Loucy (cell line): ENCODE measurements around the gene MGAT1.

Source experiments
- H2AFZ ChIP-seq: fragments of 200-600 bp; sonication (generic); 2 replicates; pipeline ENCODE4 v1.6.0; 2016; ENCODE audit warnings: antibody characterized with exemption, mild to moderate bottlenecking, low read length, moderate library complexity
- H3F3A ChIP-seq: fragments of 200-600 bp; 2 replicates; pipeline ENCODE4 v1.6.0; 2016; ENCODE audit warnings: antibody characterized with exemption, low read depth, mild to moderate bottlenecking
- H3K27me3 ChIP-seq: fragments of 200-600 bp; sonication (generic); 2 replicates; pipeline ENCODE4 v1.6.1; 2014; ENCODE audit warnings: low read length, mild to moderate bottlenecking; ENCODE audit not compliant: insufficient read depth, poor library complexity, severe bottlenecking
- H3K36me3 ChIP-seq: fragments of 200-600 bp; sonication (generic); 2 replicates; pipeline ENCODE4 v1.6.1; 2016; ENCODE audit warnings: low read length; ENCODE audit not compliant: insufficient read depth
- H3K4me1 ChIP-seq: fragments of 200-600 bp; sonication (generic); 2 replicates; pipeline ENCODE4 v1.5.1; 2014; ENCODE audit warnings: low read length, mild to moderate bottlenecking; ENCODE audit not compliant: insufficient read depth, poor library complexity, severe bottlenecking
- H3K4me2 ChIP-seq: fragments of 200-600 bp; sonication (generic); 2 replicates; pipeline ENCODE4 v1.6.0; 2014; ENCODE audit warnings: antibody characterized with exemption, low read length, low read depth, mild to moderate bottlenecking; ENCODE audit not compliant: poor library complexity, severe bottlenecking
- H3K4me3 ChIP-seq: fragments of 200-600 bp; sonication (generic); 2 replicates; pipeline ENCODE4 v1.5.1; 2014; ENCODE audit warnings: low read length, mild to moderate bottlenecking, mixed read lengths; ENCODE audit not compliant: poor library complexity, severe bottlenecking
- H3K79me2 ChIP-seq: fragments of 200-600 bp; sonication (generic); 2 replicates; pipeline ENCODE4 v1.6.1; 2014; ENCODE audit warnings: low read length; ENCODE audit not compliant: insufficient read depth
- H3K9ac ChIP-seq: fragments of 200-600 bp; sonication (generic); 2 replicates; pipeline ENCODE4 v1.6.0; 2014; ENCODE audit warnings: mild to moderate bottlenecking, low read depth, low read length, moderate library complexity; ENCODE audit not compliant: poor library complexity, severe bottlenecking
- H3K9me2 ChIP-seq: fragments of 200-600 bp; sonication (generic); replicated peaks from 2 replicates; pipeline ENCODE4 v1.6.1; 2016; ENCODE audit warnings: low read depth, low read length, mixed read lengths
- H3K9me3 ChIP-seq: fragments of 200-600 bp; sonication (generic); 2 replicates; pipeline ENCODE4 v1.6.1; 2014; ENCODE audit warnings: mild to moderate bottlenecking, antibody characterized with exemption, low read length, low read depth; ENCODE audit not compliant: insufficient read depth
- H4K20me1 ChIP-seq: fragments of 200-600 bp; sonication (generic); 2 replicates; pipeline ENCODE4 v1.6.0; 2014; ENCODE audit warnings: antibody characterized with exemption, low read length, mild to moderate bottlenecking; ENCODE audit not compliant: insufficient read depth, poor library complexity, severe bottlenecking
- CTCF ChIP-seq: fragments of 200-600 bp; sonication (generic); conservative IDR thresholded peaks from 2 replicates; pipeline ENCODE4 v1.5.1; 2014; ENCODE audit warnings: mild to moderate bottlenecking, antibody characterized with exemption, low read length
- EZH2phosphoT487 ChIP-seq: fragments of 200-600 bp; IDR thresholded peaks from 2 replicates; pipeline ENCODE4 v1.6.1; 2018; ENCODE audit warnings: antibody characterized with exemption, mild to moderate bottlenecking, moderate library complexity, borderline replicate concordance

The MGAT1 gene

DNA sequence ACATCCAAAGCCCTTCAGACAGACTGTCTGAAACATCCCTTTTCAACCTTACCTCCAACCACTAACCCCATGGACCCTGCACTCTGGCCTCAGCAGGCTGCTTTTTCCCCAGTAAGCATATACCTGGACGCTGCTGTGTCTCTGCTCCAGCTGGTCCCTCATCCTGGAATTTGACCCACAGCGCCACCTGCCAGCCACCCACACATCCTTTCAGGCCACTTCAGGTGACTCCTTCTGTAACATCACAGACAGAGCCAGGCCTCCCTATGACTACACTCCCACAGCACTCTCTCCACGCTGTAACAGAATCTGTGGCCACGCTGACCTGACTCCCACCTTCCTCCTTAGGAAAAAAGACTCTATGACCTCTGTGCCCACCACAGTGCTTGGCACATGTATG, 3.4 kb downstream of the MGAT1 start:
- H3K9me3 ChIP-seq: no peaks in the 10 kb centered on the region
- H2AFZ ChIP-seq: no peak overlapping the region
- H3K4me3 ChIP-seq: peak overlapping the region; percentile 95
- peak overlapping the region; percentile 93 for H3K4me2 ChIP-seq
- no peaks in the 10 kb centered on the region for H3F3A ChIP-seq
- H3K9ac ChIP-seq: no peak overlapping the region
- H3K36me3 ChIP-seq: peaks cover 5% of the 10 kb centered on the region; the same call in 1 of the 2 replicates
- TF ChIP-seq EZH2phosphoT487 (no peak), CTCF (peak; percentile 41)
- peaks cover 81% of the 10 kb centered on the region for H3K79me2 ChIP-seq
- peaks cover 20% of the 10 kb centered on the region for H3K4me1 ChIP-seq
- peaks cover 59% of the 10 kb centered on the region for H4K20me1 ChIP-seq
- no peaks in the 10 kb centered on the region for H3K9me2 ChIP-seq
- no peaks in the 10 kb centered on the region for H3K27me3 ChIP-seq

DNA sequence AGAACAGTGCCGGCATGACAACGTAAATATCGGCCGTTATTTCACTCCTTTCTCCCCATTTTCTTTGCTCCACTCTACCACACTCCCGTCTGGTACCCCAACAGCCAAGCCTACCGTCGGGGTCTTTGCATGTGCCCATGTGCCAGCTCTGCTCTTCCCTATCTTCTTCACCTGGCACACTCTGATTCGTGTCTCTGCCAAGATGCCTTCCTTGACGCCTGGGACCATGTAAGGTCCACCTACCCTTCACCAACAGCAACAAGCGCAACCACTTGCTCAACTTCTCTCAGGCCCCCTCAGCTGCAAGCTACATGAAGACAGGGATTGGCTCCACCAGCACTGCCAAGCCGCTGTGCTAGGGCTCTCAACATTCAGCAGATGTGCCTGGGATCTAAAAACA, 4.4 kb downstream of the MGAT1 start:
- Histone ChIP-seq H3F3A (no peaks in the 10 kb centered on the region), H3K9me2 (no peaks in the 10 kb centered on the region), H3K27me3 (no peaks in the 10 kb centered on the region), H3K4me2 (peak overlapping the region; percentile 93), H2AFZ (no peak overlapping the region), H3K79me2 (peaks cover 77% of the 10 kb centered on the region), H3K4me1 (peaks cover 17% of the 10 kb centered on the region), H3K9ac (no peak overlapping the region), H3K4me3 (no peak overlapping the region), H3K9me3 (no peaks in the 10 kb centered on the region), H4K20me1 (peaks cover 68% of the 10 kb centered on the region), H3K36me3 (peaks cover 5% of the 10 kb centered on the region; the same call in 1 of the 2 replicates)
- no peak for TF ChIP-seq EZH2phosphoT487
- no peak for TF ChIP-seq CTCF

DNA sequence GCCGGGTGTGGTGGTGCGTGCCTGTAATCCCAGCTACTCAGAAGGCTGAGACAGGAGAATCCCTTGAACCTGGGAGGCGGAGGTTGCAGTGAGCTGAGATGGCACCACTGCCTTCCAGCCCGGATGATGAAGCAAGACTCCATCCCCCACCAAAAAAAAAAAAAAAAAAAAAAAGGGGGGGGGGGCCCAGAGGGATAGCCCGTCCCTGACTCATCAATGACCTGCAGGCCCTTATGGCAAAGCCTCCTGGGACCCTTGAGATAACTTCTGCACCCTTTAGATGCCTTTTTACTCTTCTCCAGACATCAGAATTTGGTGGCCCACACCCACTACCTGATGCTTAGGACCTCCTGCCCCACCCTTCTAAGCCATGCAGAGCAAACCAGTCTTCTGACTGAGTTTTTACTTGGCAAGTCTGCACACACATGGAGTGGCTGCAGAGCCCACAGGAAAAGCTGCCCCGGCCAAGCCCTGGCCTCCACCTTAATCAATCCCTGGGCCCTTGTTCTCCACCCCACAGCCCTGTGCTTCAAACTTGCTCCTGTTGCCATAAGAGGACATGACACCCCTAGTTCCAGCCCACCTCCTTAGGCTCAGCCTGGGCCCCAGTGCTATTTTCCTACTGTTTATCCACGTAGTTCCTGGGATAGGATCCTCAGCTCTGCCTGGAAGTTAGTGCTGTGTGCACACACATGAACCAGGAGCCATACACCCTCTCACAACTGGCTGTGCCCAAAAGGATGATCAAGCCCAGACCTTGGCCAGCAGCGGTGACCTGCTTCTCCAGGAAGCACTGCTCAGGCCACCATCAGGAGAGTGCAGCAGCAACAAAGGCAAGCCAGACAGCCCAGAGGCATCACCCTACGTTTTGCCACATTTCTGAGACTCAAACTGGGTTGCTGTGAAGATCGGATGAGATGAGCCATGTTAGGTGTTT, 5.1 kb downstream of the MGAT1 start:
- Histone ChIP-seq H3K36me3 (peaks cover 5% of the 10 kb centered on the region; the same call in 1 of the 2 replicates), H3K4me2 (peak overlapping the region; percentile 93), H4K20me1 (peaks cover 64% of the 10 kb centered on the region), H3K4me3 (no peak overlapping the region), H3K27me3 (no peaks in the 10 kb centered on the region), H3K9me2 (no peaks in the 10 kb centered on the region), H3K4me1 (peaks cover 17% of the 10 kb centered on the region), H3K9ac (no peak overlapping the region), H2AFZ (no peak overlapping the region), H3K79me2 (peaks cover 82% of the 10 kb centered on the region), H3F3A (no peaks in the 10 kb centered on the region), H3K9me3 (no peaks in the 10 kb centered on the region)
- TF ChIP-seq CTCF (no peak), EZH2phosphoT487 (no peak)
